ENCODE results near the gene B4GALT1. TPM values are rescaled to one million over a fixed set of nuclear protein-coding genes. Genes with fewer than 3 reads are reported as not detected.

The B4GALT1 gene
- total RNA-seq, 1 donor from 2014 or later: 37.1 TPM

DNA sequence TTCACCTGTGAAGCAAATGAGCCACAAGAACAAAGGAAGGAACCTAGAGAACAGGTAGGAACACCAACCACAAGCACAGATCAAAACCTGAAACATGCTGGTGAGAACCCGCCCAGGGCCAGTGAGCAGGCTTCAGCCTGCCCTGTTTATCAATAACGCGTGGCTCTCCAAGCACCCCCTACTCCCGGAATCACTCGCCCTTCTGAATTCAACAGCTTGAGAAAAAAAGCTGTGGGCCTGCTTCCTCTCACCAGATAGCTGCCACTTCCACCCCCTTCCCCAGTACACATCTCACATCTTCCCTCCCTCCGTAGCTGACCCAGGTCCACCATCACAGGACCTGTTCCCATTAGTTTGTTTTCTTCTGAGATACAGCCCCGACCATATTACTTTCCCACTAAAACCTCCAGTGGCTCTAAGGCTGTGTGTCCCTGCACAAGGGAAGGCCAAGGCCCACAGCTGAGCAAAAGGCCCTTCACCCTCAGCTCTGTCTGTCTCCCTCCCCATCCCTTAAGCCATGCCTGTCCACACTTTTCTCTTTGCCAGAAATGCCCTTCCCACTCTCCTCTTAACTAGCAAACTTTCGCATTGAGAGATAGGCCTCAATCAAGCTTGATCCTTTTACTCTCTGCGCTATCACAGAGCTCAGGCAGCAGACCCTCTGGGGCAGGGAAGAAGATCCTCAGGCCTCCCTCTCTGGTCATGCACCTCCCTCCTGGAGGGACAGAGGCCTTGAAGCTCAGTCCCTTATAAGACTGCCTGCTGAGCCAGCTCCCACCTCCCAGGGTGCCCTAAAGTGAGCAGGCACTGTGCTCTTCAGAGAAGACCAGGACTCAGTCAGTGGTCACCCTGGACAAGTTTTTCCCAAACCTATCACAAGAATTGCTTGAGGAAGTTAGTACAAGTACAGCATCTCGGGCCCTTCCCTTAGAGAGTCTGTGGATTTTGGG lies 30.1 kb downstream of the B4GALT1 start:
- Histone ChIP-seq H3K4me3 (no peak overlapping the region), H3K36me3 (peaks cover 27% of the 10 kb centered on the region), H3K9me3 (replicated peaks) (no peaks in the 10 kb centered on the region), H3K27ac (replicated peaks) (peak overlapping the region; percentile 87), H3K4me1 (peaks cover 100% of the 10 kb centered on the region), H3K27me3 (ENCODE audit: low read depth) (no peaks in the 10 kb centered on the region)
- DNase-seq: no peak
- intact Hi-C loops (cut with micrococcal nuclease): no loop called here
- TF ChIP-seq, protein P1, sequence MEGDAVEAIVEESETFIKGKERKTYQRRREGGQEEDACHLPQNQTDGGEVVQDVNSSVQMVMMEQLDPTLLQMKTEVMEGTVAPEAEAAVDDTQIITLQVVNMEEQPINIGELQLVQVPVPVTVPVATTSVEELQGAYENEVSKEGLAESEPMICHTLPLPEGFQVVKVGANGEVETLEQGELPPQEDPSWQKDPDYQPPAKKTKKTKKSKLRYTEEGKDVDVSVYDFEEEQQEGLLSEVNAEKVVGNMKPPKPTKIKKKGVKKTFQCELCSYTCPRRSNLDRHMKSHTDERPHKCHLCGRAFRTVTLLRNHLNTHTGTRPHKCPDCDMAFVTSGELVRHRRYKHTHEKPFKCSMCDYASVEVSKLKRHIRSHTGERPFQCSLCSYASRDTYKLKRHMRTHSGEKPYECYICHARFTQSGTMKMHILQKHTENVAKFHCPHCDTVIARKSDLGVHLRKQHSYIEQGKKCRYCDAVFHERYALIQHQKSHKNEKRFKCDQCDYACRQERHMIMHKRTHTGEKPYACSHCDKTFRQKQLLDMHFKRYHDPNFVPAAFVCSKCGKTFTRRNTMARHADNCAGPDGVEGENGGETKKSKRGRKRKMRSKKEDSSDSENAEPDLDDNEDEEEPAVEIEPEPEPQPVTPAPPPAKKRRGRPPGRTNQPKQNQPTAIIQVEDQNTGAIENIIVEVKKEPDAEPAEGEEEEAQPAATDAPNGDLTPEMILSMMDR (IDR thresholded peaks at IDR 0.05; ENCODE audit: borderline replicate concordance): no peak

DNA sequence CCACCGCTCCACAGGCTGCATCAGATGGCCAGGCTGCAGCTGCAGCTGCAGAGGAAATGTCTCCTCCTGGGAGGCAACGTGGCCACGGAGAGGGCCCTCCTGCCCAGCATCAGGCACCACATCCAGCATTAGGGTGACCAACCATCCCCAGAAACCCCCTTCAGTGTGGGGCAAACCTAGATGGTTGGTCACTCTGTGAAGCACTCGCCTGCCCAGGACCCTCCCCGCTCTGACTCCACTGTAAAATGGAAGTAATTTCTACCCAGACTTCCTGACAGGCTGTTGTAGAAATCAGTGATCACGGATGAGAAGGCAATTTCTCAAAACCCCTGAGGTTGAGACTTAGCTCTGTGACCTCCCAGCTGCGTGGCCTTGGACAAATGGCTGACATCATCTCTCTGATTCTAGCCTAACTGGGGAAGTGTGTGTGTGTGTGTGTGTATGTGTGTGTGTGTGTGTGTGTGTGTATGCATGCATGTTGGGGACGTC lies 31.6 kb downstream of the B4GALT1 start:
- Histone ChIP-seq H3K9me3 (replicated peaks) (no peaks in the 10 kb centered on the region), H3K27me3 (ENCODE audit: low read depth) (no peaks in the 10 kb centered on the region), H3K4me3 (peak overlapping the region; percentile 11), H3K36me3 (peaks cover 41% of the 10 kb centered on the region), H3K27ac (replicated peaks) (peak overlapping the region; percentile 87), H3K4me1 (peaks cover 100% of the 10 kb centered on the region)
- TF ChIP-seq, protein P1 (IDR thresholded peaks at IDR 0.05; ENCODE audit: borderline replicate concordance): no peak
- DNase-seq: no peak
- intact Hi-C loops (cut with micrococcal nuclease): no loop called here

DNA sequence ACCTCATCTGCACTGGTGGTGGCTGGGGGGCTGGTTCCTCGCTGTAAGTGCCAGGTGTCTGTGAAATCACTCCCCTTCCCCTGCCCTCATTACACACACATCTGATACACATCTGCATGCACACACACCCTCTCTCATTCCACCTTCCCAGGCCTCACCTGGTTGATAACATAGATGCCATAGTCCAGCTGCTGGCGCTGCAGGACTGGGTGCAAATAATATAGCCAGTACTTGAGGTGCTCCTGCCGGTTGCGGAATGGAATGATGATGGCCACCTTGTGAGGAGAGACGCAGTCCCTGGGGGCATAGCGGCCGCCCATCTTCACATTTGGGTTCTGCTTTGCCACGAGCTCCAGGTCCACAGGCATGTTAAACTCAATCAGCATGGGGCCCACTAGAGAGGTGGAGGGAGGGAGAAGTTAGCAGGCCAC lies 32.1 kb downstream of the B4GALT1 start:
- Histone ChIP-seq H3K4me1 (peaks cover 100% of the 10 kb centered on the region), H3K9me3 (replicated peaks) (no peaks in the 10 kb centered on the region), H3K4me3 (peak overlapping the region; percentile 11), H3K27me3 (ENCODE audit: low read depth) (no peaks in the 10 kb centered on the region), H3K27ac (replicated peaks) (peak overlapping the region; percentile 87), H3K36me3 (peaks cover 45% of the 10 kb centered on the region)
- intact Hi-C loops (cut with micrococcal nuclease): no loop called here
- TF ChIP-seq, protein P1 (IDR thresholded peaks at IDR 0.05; ENCODE audit: borderline replicate concordance): no peak
- no peak for DNase-seq

DNA sequence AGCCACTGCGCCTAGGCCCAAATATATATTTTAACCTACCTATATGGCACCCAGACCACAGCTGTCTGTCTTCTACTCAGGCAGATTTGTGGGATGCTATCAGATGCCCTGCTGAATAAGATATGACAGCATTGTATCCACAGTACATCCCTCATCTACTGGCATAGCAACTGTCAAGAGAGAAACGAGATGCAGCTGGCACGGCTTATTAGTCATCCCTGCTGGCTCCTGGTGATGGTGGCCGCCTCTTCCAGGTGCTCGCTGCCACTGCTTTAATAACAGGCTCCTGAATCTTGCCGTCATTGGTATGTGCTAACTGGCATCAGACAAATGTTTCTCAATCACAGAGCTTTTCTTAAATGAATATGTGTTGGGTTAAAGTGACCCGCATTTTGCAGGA lies 34.0 kb downstream of the B4GALT1 start:
- intact Hi-C loops (cut with micrococcal nuclease): no loop called here
- no peak for DNase-seq
- peaks cover 100% of the 10 kb centered on the region for H3K4me1 ChIP-seq
- peak overlapping the region; percentile 87 for H3K27ac ChIP-seq (replicated peaks)
- TF ChIP-seq, protein P1 (IDR thresholded peaks at IDR 0.05; ENCODE audit: borderline replicate concordance): no peak
- no peaks in the 10 kb centered on the region for H3K27me3 ChIP-seq (ENCODE audit: low read depth)
- no peak overlapping the region for H3K4me3 ChIP-seq
- H3K9me3 ChIP-seq (replicated peaks): no peaks in the 10 kb centered on the region
- H3K36me3 ChIP-seq: peaks cover 59% of the 10 kb centered on the region

DNA sequence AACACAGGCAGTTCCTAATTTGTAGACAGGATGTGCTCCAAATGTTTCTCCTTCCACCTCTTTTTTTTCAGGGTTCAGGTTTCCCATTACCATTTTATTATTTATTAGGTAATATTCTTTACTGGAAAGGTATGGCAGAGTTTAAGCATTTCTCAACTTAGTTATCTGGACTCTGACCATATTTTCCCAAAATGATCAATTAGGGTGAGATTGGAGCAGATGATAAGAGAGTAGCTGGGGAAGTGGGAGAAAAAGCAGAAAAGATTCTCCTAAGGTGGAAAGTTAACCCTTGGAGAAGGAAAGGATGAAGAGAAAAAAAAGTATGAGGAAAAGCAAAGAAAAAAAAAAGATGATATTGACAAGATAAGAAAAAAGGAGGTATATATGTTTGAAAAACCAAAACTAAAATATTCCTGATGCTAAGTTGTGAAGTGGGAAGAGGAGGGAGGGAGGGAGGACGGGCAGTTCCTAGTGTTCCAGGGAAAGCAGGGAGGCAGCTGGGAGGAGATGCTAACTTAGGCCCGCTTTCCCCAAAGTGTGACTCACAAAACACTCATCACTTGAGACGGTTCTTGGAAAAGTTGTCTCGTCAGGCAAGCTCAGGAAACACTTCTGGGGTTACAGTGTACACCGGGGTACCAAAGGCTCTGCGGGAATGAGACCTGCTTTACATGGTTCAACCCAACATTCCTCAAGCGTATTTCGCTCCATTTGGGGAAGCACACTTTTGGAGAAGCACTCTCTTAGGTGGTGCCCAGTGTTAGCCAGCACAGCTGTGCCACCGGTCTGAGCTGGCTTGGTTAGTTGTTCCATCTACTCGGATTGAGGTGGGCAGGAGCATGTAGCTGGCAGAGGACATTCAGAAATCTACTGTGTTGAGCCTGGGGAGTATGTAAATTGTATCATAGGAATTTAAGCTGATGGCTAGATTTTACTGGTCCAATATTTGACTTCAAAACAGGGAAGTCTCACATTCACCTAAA lies 35.1 kb downstream of the B4GALT1 start:
- Histone ChIP-seq H3K4me3 (no peak overlapping the region), H3K27ac (replicated peaks) (peak overlapping the region; percentile 39), H3K9me3 (replicated peaks) (no peaks in the 10 kb centered on the region), H3K4me1 (peaks cover 94% of the 10 kb centered on the region), H3K36me3 (peaks cover 70% of the 10 kb centered on the region), H3K27me3 (ENCODE audit: low read depth) (no peaks in the 10 kb centered on the region)
- no peak for DNase-seq
- TF ChIP-seq, protein P1 (IDR thresholded peaks at IDR 0.05; ENCODE audit: borderline replicate concordance): no peak
- intact Hi-C loops (cut with micrococcal nuclease): no loop called here

Measured in left ventricle myocardium inferior (tissue), 1 donor.